GM18909 (cell line): ENCODE data around the gene C2orf69.

Source experiments
- ATAC-seq: cut with Tn5 transposase; IDR thresholded peaks from one replicate; pipeline ENCODE4 v1.9.1; 2021; ENCODE audit warnings: mild to moderate bottlenecking; ENCODE audit not compliant: unreplicated experiment, poor library complexity

C2orf69 gene

DNA sequence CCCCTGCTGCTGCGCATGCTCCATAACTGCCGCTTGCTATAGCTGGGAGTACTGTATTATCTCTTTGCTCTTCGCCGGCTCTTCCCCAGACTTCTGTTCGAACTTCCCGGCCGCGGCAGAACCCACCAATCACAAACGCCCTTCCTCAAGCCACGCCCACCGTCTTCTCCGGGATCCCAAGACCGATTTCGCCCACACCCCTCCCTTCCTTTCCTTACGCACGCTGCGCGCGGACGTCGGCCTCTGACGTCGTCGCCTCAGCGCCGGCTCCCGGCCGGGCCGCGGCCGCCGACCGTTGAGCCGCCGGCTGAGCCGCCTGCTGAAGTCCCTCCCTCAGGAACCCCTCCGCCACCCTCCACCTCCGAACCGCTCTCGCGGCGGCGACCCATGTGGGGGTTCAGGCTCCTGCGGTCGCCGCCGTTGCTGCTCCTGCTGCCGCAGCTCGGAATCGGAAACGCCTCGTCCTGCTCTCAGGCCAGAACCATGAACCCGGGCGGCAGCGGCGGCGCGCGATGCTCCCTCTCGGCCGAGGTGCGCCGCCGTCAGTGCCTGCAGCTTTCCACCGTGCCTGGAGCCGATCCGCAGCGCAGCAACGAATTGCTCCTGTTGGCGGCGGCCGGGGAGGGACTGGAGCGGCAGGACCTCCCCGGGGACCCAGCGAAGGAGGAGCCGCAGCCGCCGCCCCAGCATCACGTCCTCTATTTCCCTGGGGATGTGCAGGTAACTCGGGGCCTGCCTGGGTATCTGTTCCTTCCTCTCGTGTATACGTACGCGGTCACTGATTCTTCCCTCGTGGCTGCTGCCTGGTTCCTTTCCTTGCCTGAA lies at the start of gene C2orf69:
Gene C2orf69 (plus strand): TSS at position 242 of the 825 bp plus-strand sequence. CDS start 146 bp downstream, at position 388.
- peak; percentile 93 for ATAC-seq

- ATAC-seq, result no peak
These were observed 48.3 kb upstream of the C2orf69 start for GRCh38 chr2:199862788-199863187.

GRCh38 chr2:199865905-199866304 lies 45.2 kb upstream of the C2orf69 start:
- no peak for ATAC-seq

DNA sequence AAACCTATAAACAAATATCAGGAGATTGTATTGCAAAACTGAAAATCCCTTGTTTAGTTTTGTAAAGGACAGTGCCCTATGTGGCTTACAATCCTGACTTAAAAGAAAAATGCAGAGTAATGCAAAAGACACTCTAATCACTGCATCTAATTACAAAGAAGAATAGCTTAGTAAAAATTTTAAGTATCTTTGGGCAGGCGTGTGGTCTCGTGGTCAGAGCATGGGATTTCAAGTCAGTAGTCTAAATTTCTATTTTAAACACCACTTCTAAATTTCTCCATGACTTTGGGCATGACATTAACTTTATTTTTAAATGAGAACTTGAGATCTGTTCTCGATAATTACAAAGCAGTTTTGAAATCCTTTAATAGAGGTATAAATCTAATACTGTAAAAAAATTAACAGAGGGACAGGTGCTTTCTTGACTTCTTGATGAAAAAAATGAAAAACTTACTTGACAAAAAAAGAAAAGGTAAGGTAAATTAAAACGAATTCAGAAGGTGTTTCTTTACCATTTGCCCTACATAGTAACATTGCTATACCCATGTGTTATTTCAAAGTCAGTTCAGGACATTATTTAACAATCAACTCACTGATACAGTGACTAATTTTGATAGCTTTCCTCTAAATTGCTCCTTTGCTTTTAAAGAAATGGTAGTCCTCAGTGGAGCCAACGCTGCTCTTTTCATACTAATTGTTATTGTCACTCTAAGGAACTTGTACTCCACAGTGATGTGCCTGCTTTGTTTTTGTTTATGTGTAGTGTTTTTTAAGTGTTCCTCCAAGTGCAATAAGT lies 42.5 kb upstream of the C2orf69 start:
- ATAC-seq, result no peak

- no peak for ATAC-seq
These were observed 41.9 kb upstream of the C2orf69 start for GRCh38 chr2:199869227-199869541.

DNA sequence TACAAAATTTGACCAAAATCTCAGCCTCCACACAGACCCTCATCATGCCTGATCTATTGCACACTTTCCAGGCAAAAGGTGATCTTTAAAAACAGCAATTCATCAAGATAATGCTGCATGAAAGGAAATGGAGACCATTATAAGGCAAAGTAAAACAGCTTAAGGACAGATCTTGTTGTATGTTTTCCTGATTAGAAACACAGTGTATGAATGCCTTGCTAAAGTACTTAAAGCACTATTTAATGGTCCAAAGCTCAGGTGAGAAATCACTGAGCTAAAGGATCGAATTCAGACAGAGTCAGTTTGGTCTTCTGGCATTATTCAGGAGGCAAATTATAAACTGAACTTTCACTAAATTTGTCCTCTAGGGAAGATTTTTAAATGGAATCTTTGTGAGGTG lies 41.4 kb upstream of the C2orf69 start:
- ATAC-seq, result no peak

DNA sequence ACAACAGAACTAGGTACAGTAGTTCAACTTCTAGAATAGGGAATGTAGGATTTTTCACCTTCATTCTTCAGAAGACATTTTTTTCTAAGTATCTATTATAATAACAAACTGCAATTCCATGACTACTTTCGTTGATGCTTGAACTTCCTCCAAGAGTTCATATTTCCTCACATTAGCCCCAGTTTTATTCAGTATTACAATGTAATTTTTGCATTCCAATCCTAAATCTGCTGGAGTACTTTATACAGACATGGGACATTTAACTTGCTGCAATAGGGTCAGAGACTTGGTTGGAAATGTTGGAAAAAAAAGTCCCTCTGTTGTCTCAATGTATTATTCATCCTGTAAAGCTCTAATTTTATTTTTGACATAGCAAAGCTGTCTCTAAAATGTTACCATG lies 40.5 kb upstream of the C2orf69 start:
- ATAC-seq, result no peak

DNA sequence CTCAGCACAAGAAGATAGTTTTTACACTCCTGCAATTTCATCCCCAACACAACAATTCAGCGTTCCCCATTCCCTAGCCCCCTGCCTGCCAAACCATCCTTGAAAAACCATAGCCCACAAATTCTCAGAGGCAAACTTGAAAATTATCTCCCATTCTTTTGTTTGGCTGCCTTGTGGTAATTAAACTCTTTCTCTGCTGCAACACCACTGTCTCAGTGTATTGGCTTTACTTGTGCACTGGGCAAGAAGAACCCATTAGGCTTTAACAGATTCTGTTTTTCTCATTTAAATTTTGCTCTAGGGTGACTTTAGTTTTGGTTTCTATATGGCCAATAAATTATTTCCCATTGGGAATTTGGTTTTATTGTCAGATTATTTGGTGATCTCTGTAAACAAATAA lies 36.9 kb upstream of the C2orf69 start:
- ATAC-seq, result no peak

GRCh38 chr2:199875400-199875799 lies 35.7 kb upstream of the C2orf69 start:
- no peak for ATAC-seq

DNA sequence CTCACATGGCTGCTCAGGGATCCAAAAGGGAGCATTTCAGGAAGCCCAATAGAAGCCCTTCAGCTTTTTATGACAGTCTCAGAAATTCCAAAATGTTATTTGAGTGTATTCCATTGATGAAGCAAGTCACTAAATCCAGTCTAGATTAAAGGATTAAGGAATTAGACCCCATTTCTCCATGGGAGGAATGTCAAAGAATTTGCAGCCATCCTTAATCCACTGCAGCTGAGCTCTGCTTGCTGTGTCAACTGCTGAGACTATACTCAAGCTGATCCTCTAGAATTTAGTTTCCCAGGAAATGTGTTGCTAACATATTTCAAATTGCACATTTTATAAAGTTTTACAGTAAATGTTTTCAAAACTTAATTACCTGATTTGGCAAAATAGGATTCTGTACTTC lies 28.4 kb upstream of the C2orf69 start:
- ATAC-seq, result no peak

GRCh38 chr2:199883474-199884212 lies 27.4 kb upstream of the C2orf69 start:
- ATAC-seq, result no peak

- ATAC-seq, result no peak
These were observed 15.7 kb upstream of the C2orf69 start for GRCh38 chr2:199895406-199895805.

GRCh38 chr2:199896617-199897016 lies 14.5 kb upstream of the C2orf69 start:
- ATAC-seq, result no peak

DNA sequence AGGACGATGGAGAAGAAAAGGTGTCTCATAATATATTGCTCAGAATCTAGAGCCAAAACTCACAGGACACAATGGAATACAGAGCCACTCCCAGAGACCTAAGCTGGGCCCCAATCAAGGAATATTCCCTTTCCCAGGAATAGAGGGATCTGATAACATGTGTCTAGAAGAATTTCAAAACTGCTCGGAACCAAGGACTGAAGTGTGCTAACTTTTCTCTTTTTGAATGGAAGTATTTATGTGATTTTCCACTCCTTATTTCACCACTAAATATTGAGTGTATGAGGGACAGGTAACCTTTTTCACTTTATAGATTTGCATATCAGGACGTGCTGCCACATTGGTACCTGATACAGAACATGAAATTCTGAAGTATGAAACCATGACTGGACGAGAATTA lies 9.2 kb upstream of the C2orf69 start:
- ATAC-seq, result no peak

- ATAC-seq, result no peak
These were observed 8.5 kb upstream of the C2orf69 start for GRCh38 chr2:199902486-199903110.

DNA sequence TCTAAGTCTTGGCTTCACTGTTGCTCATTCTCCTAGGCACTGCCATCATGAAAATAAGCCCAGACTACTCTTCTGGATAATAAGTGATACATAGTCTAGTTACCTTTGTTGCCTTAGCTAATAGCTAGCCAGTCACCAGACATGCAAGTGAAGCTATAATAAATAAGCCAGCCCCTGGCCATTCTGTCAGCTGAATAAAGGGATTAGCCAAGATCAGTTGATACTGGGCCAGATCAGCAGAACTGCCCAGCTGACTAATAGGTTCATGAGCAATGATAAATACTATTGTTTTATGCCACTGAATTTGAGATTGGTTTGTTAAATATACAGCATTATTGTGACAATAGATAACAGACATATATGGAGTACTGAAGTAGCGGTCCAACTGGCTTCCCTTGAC lies 8.0 kb upstream of the C2orf69 start:
- ATAC-seq, result no peak

GRCh38 chr2:199907008-199907714 lies 3.9 kb upstream of the C2orf69 start:
- no peak for ATAC-seq

DNA sequence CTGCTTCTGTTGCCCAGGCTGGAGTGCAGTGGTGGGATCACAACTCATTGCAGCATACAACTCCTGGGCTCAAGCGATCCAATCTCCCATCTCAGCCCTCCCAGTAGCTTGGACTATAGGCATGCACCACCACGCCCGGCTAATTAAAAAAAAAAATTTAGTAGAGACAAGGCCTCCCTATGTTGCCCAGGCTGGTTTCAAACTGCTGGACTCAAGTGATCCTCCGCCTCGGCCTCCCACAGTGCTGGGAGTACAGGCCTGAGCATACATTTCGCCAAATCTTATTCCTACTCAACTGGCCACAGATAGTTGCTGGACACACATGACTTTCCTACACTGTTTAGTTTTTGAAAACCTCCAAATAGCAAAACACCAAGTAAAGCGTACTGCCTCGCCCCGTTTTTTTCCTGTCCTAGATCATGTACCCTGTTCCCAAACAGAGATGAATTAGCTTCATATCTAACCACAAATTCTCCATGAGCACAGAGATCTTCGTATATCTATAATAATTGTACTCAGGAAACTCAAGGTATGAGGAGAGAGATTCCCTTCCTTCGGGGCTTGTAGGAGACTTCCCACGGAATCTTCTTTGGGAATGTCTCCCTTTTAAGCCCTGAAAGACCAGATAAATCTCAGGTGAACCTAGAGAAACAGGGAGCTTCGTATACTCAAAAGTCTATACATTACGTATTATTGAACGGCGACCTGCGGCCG lies 598 bp upstream of the C2orf69 start:
- ATAC-seq, result no peak

- ATAC-seq, result no peak
These were observed 726 bp downstream of the C2orf69 start for GRCh38 chr2:199911877-199912161.
